Ectodermal cell (in vitro differentiated cells): ENCODE results near the gene OCRL. TPM values are rescaled to one million over a fixed set of nuclear protein-coding genes. Genes with fewer than 3 reads are reported as not detected.

Source experiments
- H3K27ac ChIP-seq: 2 replicates; pipeline ENCODE4 v1.7.0; 2013; ENCODE audit warnings: mild to moderate bottlenecking, low read depth, low read length; ENCODE audit not compliant: insufficient read depth, poor library complexity, severe bottlenecking
- H3K27me3 ChIP-seq: 2 replicates; pipeline ENCODE4 v1.7.0; 2013; ENCODE audit warnings: mild to moderate bottlenecking, low read length; ENCODE audit not compliant: insufficient read depth, control insufficient read depth, poor library complexity, severe bottlenecking
- H3K36me3 ChIP-seq: one replicate; pipeline ENCODE4 v1.7.0; 2013; ENCODE audit warnings: low read length; ENCODE audit not compliant: control insufficient read depth, insufficient read depth
- H3K4me1 ChIP-seq: one replicate; pipeline ENCODE4 v1.7.0; 2013; ENCODE audit warnings: low read length; ENCODE audit not compliant: control insufficient read depth, insufficient read depth
- H3K4me3 ChIP-seq: 2 replicates; pipeline ENCODE4 v1.7.0; 2013; ENCODE audit warnings: low read depth, low read length, control low read depth; ENCODE audit not compliant: insufficient read depth
- H3K9me3 ChIP-seq: 2 replicates; pipeline ENCODE4 v1.7.0; 2013; ENCODE audit warnings: mild to moderate bottlenecking, low read length, moderate library complexity; ENCODE audit not compliant: control insufficient read depth
- whole genome bisulfite sequencing, 2 experiments: methylation state at CpG; one replicate each; pipeline ENCODE4 v1.1.7; 2013; ENCODE audit warnings: missing lambda C conversion rate in 2 of 2; 5-methylcytosine and 5-hydroxymethylcytosine counted together
- polyA plus RNA-seq, 4 experiments: library from polyadenylated mRNA; stranded (reverse); fragments of 50-300 nt; gene quantifications; one replicate each; pipeline ENCODE4 v1.2.3, GENCODE V29; 2013

The OCRL gene
- polyA plus RNA-seq (2013, experiment 1 of 4) = 28.6 TPM
- 29.4 TPM for polyA plus RNA-seq (2013, experiment 2 of 4)
- 21.1 TPM for polyA plus RNA-seq (2013, experiment 3 of 4)
- 22.2 TPM for polyA plus RNA-seq (2013, experiment 4 of 4)

DNA sequence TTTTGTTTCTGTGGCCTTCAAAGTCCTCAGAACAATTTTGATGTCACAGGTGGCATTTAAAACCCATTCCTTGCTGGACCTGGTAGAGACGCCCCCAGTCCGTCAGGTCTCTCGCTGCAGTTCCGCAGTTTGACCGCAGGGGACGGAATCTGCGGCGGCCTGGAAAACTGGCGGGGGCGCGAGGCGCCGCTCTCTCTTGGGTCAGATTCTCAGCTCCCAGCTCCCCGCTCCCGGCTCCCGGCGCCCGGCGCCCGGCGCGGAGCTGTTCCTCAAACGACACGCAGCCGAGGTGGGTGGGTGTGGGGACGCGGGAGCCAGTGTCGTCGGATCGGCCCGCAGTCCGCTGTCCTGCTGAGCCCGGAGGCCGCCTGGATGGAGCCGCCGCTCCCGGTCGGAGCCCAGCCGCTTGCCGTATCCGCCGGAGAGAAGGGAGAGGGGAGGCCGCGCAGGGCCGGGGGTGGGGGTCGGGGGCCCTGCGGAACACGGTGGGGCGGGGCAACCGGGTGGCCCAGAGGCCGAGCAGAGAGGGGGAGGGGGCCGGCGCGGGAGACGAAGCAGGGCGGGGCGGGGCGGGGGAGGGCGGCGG, at the start of gene OCRL:
Gene OCRL (plus strand): TSS at position 192 of the 586 bp plus-strand sequence. CDS start 181 bp downstream, at position 373.
- no peaks in the 10 kb centered on the region for H3K4me1 ChIP-seq
- peak within 1 kb of the TSS; percentile 69 for H3K27ac ChIP-seq
- WGBS, 2 experiments = 0 to 1% methylated on average over 42 to 43 of the region's 60 CpGs
- no peaks in the 10 kb centered on the region for H3K27me3 ChIP-seq
- no peaks in the 10 kb centered on the region for H3K9me3 ChIP-seq
- H3K36me3 ChIP-seq = no peaks in the 10 kb centered on the region
- H3K4me3 ChIP-seq = peak within 1 kb of the TSS; percentile 49

DNA sequence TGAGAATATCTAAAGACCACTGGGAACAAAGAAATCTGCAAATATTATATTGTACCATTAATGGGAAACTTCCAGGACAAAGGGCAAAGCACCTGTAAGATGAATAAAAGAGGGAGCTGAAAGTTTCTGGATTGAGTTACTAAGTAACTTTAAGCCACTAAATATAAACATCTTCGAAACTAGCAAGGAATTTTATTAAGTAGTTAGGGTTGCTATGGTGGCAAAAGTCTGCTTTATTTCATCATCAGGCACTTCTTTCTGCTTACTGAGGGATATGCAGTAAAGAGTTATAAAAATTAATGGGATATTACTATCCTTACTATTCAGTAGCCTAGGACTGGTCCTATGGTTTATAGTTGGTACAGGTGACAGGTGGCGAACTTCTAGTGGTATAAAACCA, 49.7 kb upstream of the OCRL start:
- WGBS, 2 experiments = 100% methylated on average over 1 of the region's 2 CpGs
- no peak overlapping the region for H3K27ac ChIP-seq
- peaks cover 8% of the 10 kb centered on the region for H3K36me3 ChIP-seq
- no peak overlapping the region for H3K4me3 ChIP-seq
- no peaks in the 10 kb centered on the region for H3K9me3 ChIP-seq
- no peaks in the 10 kb centered on the region for H3K4me1 ChIP-seq
- no peaks in the 10 kb centered on the region for H3K27me3 ChIP-seq

DNA sequence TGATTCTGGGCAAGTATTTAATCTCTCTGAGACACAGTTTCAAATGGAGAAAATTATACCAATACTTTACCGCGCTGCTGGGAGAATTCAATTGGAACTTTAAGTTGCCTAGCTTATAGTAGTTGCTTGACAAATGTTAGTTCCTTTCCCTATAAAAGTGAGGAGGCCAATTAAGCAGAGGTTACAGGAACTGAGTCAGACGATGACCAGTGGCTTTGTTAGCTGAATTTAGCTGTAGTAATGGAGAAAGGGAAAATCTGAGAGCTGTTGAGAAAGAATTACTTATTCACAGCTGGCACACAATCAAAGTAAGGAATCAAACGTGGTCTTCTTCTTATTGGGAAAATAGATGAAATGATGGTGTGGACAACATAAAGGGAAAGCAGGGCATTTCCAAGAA, 46.4 kb upstream of the OCRL start:
- 96 to 100% methylated on average over 2 to 4 of the region's 4 CpGs for WGBS, 2 experiments
- peaks cover 14% of the 10 kb centered on the region for H3K36me3 ChIP-seq
- no peak overlapping the region for H3K27ac ChIP-seq
- H3K27me3 ChIP-seq = no peaks in the 10 kb centered on the region
- H3K4me1 ChIP-seq = no peaks in the 10 kb centered on the region
- H3K9me3 ChIP-seq = no peaks in the 10 kb centered on the region
- no peak overlapping the region for H3K4me3 ChIP-seq

- H3K27ac ChIP-seq = no peak overlapping the region
- H3K4me1 ChIP-seq = no peaks in the 10 kb centered on the region
- WGBS, 2 experiments = 89 to 100% methylated on average over 1 of the region's 2 CpGs
- H3K4me3 ChIP-seq = no peak overlapping the region
- no peaks in the 10 kb centered on the region for H3K27me3 ChIP-seq
- peaks cover 19% of the 10 kb centered on the region for H3K36me3 ChIP-seq
- no peaks in the 10 kb centered on the region for H3K9me3 ChIP-seq
These were observed 45.2 kb upstream of the OCRL start for GRCh38 chrX:129494887-129495286.

- H3K27me3 ChIP-seq = no peaks in the 10 kb centered on the region
- WGBS, 2 experiments = 74 to 96% methylated on average over 4 to 5 of the region's 5 CpGs
- no peaks in the 10 kb centered on the region for H3K9me3 ChIP-seq
- H3K4me3 ChIP-seq = no peak overlapping the region
- peaks cover 16% of the 10 kb centered on the region for H3K36me3 ChIP-seq
- H3K27ac ChIP-seq = no peak overlapping the region
- no peaks in the 10 kb centered on the region for H3K4me1 ChIP-seq
These were observed 44.2 kb upstream of the OCRL start for GRCh38 chrX:129495900-129496299.

GRCh38 chrX:129496625-129497024, 43.4 kb upstream of the OCRL start:
- no peak overlapping the region for H3K27ac ChIP-seq
- peaks cover 16% of the 10 kb centered on the region for H3K36me3 ChIP-seq

DNA sequence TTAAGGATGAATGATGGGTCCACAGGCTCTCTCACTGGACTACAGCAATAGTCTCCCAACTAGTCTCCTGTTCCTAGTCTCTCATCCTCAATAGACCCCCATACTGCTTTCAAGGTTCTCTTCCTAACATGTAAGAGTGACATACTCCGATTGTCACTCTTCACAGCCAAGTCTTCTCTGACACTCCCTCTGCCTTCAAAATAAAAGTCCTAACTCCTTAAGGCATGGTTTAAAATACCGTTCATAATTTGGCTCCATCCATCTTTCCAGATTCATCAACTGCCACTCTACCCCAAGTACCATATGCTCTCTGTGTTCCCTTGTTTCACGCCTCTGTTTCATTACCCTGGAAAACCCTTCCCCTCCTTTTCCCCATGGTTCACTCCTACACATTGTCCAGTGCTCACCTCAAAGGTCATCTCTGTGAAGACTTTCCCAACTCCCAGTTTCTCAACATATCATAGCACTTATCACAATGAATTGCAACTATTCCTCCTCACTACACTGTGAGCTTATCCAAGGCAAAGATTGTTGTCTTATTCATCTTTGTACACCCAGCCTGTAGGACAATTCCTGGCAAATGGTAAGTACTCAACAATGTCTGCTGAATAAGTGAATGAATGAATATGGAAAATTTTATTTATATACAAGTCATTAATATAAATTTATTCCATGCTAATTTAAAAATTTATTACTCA, 42.8 kb upstream of the OCRL start:
- WGBS, 2 experiments = 93 to 95% methylated on average over 3 of the region's 3 CpGs
- Histone ChIP-seq H3K9me3 (no peaks in the 10 kb centered on the region), H3K4me1 (no peaks in the 10 kb centered on the region), H3K4me3 (no peak overlapping the region), H3K27ac (no peak overlapping the region), H3K36me3 (peaks cover 19% of the 10 kb centered on the region), H3K27me3 (no peaks in the 10 kb centered on the region)

More at GRCh38 chrX:129496625-129497024, 43.4 kb upstream of the OCRL start:
- Histone ChIP-seq H3K4me3 (no peak overlapping the region), H3K27me3 (no peaks in the 10 kb centered on the region), H3K4me1 (no peaks in the 10 kb centered on the region), H3K9me3 (no peaks in the 10 kb centered on the region)
- WGBS, 2 experiments = 94 to 100% methylated on average over 3 to 4 of the region's 6 CpGs

DNA sequence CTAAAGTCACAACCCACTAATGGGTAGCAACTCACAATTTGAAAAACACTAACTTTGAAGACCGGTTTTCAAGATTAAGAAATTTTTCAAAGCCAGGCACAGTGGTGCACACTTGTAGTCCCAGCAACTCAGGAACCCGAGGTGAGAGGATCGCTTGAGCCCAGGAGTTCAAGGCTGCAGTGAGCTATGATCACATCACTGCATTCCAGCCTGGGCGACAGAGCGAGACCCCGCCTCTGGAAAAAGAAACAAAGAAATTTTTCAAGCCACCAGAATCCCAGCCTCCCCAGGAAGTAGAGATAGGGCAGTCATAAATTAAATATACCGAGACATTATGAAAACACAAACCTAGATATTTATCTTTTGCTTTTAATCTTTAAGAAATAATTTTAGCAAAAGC, 29.7 kb upstream of the OCRL start:
- Histone ChIP-seq H3K27ac (no peak overlapping the region), H3K36me3 (peaks cover 4% of the 10 kb centered on the region), H3K4me1 (no peaks in the 10 kb centered on the region), H3K4me3 (no peak overlapping the region), H3K9me3 (no peaks in the 10 kb centered on the region), H3K27me3 (no peaks in the 10 kb centered on the region)
- 93 to 96% methylated on average over 3 to 6 of the region's 7 CpGs for WGBS, 2 experiments

- H3K27me3 ChIP-seq = no peaks in the 10 kb centered on the region
- H3K9me3 ChIP-seq = no peaks in the 10 kb centered on the region
- WGBS, 2 experiments = 96 to 97% methylated on average over 4 to 5 of the region's 5 CpGs
- H3K27ac ChIP-seq = no peak overlapping the region
- no peak overlapping the region for H3K4me3 ChIP-seq
- H3K4me1 ChIP-seq = no peaks in the 10 kb centered on the region
- H3K36me3 ChIP-seq = peaks cover 4% of the 10 kb centered on the region
These were observed 28.4 kb upstream of the OCRL start for GRCh38 chrX:129511689-129512088.

DNA sequence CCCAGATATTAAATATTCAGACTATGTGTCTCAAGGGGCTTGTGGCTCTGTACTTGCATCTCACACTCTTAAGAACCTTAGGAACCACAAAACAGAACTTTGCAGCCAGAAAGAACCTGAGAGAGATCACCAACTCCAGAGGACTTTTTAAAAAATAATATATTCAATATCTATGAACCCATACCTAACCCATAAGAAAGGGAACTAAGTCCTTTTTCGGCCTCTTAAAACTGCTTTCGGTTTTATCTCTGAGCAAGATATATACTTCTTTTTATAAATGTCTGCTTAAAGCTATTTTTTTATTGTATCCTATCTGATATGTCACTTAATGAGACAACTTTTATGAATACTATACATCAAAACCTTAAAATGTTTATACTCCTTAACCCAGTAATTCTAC, 27.6 kb upstream of the OCRL start:
- no peaks in the 10 kb centered on the region for H3K4me1 ChIP-seq
- H3K27ac ChIP-seq = no peak overlapping the region
- peaks cover 3% of the 10 kb centered on the region for H3K36me3 ChIP-seq
- WGBS, 2 experiments = 100% methylated on average over 2 of the region's 2 CpGs; no CpG with 5 or more reads in 1 of the 2 experiments
- H3K4me3 ChIP-seq = no peak overlapping the region
- H3K9me3 ChIP-seq = no peaks in the 10 kb centered on the region
- H3K27me3 ChIP-seq = no peaks in the 10 kb centered on the region
